DMS 273 treated with DMSO at 0.1 percent for 48 hours (cell line): ENCODE data around the gene ZNF618.

ENCODE experiments used
- DNase-seq: peaks from one replicate; lab custom pipeline; 2025; lab: John Stamatoyannopoulos, UW

Gene ZNF618

DNA sequence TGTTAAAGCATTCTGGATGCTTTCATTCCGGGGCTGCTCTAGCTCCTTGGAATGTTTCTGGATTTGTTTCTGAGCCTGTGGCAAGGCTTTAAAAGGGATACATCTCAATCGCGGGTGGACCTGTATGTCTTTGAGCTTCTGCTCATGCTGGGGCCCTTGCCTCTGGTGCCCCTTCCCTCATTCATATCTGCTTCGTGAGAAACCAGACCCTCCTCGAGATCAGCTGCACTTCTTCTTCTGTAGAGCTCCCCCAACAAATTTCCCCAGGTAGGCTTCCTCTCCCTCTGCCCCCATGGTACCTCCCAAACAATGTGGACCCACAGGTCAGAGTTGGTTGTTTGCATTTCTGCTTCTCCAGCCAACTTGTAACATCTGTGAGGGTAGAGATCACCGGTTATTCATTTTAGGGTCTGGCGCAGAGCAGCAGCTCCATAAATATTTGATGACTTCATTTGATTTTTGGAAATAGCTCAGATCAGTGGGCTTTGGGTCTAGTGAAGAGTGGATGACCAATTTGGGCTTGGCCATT lies 6.6 kb downstream of the ZNF618 start:
- no peak for DNase-seq

DNA sequence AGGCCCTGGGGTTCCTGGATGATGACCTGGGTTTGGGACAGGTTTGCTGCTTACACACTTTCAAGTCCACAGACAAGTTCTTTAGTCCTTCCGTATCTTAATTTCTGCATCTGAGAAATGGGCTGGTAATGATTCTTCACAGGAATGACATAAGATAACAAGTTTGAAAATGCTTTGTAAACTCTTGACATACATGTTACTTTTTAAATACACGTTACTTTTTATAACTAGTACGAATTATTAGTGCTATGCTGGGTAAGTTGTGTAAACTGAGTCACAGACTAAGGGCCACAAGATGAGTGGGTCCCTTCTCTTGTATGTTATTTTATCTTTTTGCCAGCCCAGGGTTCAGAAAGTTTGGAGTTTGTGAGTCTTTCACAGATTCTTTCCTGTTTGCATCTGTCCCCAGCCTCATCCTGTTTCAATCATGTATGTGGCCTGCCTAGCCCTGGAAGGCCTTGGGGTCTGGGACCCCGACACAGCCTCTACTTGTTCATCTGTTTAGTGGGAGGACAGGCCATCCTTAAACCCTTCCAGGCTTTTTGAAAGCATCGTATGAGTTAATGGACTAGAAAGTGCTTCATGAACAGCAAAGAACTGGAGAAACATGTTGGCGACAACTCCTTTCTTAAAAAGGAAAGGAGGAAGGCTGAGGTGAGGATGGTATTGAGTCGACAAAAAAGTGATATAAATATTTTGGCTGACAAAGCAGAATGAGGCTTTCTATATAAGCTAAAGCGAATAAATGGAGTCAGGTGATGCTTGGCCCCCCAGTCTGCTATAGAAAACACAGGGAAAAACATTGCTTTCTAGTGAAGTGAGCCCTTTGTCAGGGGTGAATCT lies 9.3 kb downstream of the ZNF618 start:
- no peak for DNase-seq

DNA sequence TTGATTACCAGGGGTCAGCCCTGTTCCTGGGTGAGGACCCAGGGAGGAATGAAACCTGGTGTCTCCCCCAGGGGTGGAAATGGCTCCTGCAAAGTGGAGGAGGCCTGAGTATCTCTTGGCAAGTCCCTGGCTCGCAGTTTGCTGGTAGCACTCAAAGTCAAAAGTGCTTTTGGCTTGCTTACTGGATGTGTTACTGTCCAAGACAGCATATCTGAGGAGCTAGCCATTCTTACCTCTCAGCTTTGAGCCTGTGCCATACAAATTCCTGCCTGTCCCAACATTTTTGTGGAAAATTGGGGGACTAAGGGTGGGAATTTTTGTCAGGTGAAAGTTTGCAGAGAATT lies 9.9 kb downstream of the ZNF618 start:
- no peak for DNase-seq

DNA sequence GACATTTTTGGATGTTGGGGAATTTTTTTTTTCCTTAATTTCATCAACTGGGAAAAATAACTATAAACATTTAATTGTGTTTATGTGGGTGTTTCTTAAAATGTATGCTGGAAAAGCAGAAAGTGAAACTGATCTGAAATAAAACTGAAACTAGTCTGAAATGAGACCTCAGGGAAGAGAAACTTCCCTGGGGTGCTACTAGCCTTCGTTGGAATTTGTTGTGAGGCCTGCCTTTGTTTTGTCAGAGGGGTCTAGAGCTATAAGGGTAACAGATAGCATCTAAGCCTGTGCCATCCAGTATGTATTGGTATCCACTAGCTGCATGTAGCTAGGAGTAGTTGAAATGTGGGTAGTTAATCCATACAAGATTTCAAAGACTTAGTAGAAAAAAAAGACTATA lies 10.4 kb downstream of the ZNF618 start:
- no peak for DNase-seq

DNA sequence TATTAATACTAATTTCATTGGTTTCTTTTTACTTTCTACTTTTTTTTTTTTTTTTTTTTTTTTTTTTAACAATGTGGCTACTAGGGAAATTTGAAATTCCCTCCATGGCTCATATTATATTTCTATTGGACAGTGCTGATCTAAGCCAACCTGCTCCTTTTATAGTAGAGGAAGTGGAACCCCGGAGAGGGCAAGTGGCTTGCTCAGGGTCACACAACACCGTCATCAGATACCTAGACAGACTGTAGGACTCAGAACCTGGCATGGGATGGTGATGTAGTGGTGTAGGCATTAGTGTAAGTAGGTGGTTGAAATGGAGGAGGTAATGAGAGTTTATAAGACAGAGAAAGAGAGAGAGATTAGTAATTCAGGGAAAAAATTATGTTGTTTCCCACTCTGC lies 10.8 kb downstream of the ZNF618 start:
- DNase-seq = no peak

DNA sequence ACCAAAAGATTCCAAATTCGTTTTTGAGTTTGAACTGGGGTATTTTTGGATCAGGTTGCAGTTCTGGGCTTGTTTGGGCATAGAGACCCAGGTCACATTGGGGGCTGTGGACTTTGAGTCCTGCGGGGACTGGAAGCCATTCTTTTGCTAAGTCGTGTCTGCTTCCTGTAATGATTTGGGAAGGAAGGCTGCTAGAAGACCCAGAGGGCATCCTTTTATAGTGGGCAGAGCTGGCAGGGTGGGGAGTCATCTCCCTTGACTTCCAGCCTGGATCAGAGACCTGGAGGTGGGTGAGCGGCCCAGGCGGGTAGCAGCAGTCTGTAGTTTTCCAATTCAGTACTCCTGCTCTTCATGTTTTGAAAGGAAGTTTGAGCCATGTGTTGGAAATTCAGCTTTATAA lies 11.3 kb downstream of the ZNF618 start:
- DNase-seq = no peak

DNA sequence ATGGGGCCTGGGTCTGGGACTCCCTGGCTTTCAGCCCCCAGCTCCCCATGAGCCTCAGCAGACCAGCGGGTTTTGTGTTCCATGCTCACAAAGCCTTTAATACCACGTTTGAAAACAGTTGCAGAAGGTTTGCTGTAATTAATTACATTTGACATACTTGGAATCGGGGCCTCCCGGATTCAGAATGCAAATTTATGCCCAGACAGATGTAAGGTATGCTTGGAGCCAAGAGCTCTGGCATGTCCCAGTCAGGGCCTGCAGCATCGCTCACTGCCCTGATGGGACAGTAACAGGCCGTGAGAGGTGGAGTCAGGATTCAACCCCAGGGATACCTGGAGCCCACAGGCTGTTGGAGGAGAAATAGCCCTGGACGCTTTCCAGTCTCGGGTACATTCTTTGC lies 12.2 kb downstream of the ZNF618 start:
- DNase-seq = peak; percentile 69

DNA sequence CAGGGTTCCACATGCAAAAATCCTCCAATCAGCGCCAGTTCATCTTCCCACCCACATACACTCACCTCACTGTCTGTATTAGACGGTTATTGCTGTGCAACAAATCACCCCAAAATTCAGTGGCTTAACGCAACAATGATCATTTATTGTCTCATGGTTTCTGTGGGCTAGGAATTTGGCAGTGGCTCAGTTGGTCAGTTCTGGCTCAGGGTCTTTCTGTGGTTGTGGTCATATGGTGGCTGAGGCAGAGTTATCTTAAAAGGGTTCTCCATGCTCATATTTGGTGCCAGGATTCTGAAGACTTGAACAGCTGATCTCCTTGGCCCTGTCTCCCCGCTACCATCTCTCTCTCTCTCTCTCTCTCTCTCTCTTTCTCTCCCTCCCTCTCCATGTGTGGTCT lies 12.9 kb downstream of the ZNF618 start:
- no peak for DNase-seq

DNA sequence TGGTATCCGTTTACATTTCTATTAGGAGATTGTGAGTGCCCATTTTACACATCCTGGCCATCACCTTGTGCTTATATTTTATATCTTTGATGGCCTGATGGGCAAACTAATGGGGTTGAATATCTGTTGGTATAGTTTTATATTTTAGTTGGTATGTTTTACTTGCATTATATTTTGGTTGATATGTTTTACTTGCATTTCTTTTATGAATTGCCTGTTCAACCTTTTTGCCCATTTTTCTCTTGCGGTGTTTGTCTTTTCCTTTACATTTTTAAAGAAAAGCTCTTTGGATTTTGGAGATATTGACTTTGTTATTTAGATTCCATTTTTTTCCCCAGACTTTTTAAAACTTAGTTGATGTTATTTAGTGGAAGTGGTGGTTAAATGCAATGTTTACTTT lies 14.6 kb downstream of the ZNF618 start:
- DNase-seq = no peak

DNA sequence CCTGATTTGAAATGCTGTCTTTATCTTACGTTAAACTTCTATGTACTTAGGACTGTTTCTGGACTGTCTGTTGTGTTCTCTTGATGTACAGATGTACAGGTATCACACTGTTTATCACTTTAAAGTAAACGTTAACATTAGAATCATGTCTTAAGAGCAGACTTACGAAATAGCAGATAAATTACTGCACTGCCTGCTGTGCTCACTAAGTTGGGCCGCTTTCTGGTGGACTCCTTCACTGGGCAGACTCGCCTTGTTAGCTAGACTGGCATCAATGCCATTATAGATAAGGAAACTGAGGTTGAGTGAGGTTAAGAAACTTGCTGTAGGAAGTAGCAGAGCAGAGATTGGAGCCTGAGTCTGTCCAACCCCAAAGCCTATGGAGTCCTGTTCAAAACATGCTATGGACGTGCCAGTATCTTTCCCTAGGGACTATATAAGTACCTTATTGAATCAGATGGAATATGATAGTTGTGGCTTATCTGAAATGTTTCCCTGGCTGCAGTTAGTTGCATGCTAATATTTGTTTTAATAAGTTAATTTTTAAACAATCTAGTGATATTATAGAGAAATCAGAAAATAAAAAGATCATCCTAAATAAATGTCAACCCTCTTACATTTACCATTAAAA lies 16.9 kb downstream of the ZNF618 start:
- peak; percentile 18 for DNase-seq

DNA sequence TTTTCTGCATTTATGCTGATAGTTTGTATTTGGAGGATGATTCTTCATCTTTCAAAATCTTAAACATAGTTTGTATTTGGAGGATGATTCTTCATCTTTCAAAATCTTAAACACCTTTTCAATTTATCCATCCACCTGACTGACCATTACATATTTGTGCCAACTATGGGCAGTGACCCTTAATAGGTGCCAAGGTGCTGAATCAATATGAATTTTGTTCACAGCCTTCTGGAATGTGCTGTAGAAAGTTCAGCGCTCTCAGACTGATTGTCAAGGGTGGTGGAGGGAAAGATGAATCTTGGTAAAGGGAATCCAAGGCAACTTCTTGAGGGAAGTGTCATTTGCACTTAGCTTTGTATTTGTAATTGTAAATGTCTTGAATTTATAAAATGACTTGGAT lies 18.1 kb downstream of the ZNF618 start:
- no peak for DNase-seq

DNA sequence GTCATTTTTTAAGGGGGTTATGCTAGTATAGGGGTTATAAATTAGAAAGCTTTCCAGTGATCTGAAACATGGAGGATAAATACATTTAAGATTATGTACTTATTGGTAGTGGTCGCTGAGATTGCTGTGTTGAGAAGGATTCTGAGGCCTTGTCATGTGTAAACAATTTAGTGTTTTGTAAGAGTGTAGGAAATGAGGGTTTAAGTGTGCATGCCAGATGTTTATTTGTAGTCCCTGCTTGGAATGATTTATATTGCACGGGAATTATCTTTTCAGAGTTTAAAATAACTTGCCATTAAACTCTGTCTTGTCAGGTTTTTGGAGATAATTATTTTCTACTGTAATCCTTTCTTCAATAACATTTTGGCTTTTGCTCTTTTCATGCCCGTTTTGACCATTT lies 19.4 kb downstream of the ZNF618 start:
- DNase-seq = no peak

DNA sequence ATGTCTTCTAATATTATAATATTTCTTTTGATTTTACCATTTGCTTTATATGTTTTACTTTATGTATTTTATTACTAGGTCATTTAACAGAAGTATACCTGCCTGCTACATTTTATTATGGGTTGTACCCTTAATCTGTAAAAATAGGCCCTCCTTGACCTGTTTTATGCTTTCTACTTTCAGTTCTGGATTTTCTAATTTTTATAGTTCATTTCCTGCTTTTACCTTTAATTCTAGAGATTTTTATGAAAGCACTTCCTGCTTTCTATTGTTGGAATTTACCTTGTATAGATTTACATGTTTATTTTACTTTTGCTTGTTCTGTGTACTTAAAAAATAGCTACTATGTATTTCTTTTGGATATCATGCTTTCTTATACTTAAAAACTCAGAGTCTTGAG lies 20.6 kb downstream of the ZNF618 start:
- DNase-seq = no peak

DNA sequence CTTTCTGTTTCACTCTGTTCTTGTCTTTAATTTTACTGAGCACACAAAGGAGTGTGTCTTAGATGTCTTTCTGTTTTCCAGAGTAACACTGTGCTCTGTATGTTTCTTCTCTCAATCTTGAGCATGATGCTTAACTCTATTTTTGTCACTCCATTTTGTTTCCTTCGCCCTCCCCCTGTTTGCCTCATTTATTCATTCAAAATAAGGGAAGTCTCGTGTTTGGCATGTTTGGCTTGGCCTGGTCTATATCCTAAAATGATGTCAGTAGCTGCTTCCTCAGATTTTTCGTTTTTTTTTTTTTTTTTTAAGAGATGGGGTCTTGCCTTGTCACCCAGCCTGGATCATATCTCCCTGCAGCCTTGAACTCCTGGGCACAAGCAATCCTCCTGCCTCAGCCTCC lies 22.0 kb downstream of the ZNF618 start:
- DNase-seq = no peak

DNA sequence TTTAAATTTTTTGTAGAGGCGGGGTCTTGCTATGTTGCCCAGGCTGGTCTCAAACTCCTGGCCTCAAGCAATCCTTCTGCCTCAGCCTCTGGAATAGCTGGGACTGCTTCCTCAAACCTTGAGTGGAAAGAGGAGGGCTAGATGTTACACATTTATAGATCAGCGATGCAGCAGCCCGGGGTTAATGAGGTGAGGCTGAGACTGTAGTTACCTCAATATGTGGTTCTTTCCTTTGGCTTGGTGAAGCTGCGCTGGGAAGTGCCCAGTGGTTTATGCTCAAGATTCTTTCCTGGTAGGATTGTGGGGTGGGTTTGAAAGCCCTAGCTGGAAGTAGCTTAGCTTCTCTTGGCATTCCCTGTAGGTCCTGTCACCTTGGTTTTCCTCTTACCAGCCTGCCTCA lies 22.5 kb downstream of the ZNF618 start:
- no peak for DNase-seq

DNA sequence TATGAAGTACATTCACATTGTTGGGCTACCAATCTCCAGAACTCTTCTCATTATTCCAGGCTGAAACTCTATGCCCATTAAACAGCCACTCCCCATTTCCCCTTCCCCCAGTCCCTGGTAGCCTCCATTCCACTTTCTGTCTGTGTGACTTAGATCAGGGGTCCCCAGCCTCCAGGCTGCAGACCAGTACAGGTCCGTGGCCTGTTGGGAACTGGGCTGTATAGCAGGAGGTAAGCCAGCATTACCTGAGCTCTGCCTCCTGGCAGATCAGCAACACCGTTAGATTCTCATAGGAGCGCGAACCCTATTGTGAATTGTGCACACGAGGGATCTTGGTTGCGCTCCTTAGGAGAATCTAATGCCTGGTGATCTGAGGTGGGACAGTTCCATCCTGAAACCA lies 23.1 kb downstream of the ZNF618 start:
- no peak for DNase-seq

DNA sequence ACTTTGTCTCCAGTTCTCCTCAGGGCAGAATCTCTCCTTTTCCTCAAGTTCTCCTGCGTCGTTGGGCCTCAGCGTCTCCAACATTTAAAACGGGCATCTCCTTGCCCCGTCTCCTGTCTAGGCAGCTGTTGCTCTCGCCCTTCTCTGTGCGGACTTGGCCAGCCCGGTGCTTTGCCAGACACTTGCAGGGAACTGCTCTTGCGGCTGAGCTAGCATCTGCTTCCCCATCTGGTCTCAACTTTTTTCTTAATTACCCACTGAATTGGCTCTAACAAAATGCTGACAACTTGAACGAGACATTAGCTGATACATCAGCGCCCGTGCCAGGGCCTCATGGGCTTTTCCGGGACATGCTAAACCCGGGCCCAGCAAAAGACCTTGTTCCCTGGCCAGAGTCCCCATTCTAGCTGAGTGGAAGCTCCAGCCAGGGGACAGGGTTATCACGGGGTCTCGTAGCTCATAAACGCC lies 25.1 kb downstream of the ZNF618 start:
- DNase-seq = peak; percentile 97

DNA sequence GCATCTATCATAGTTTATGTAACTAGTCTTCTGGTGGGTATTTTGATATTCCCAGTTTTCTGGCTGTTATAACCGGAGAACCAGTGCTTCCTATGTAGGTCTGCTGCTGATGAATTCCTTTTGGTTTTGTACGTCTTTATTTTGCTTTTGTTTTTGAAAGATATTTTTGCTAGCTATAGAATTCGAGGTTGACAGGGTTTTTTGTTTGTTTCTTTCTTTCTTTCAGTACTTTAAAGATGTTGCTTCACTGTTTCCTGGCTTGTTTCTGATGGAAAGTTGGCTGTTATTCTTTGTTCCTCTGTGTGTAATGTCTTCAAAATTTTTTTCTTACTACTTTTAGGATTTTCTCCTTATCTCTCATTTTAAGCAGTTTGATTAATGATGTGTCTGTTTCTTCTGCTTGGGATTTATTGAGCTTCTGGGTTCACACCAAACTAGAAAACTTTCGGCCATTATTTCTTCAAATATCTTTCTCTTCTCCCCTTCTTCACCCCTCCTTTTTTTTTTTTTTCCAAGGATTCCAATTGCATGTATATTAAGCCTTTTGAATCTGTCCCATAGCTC lies 27.5 kb downstream of the ZNF618 start:
- DNase-seq = no peak

DNA sequence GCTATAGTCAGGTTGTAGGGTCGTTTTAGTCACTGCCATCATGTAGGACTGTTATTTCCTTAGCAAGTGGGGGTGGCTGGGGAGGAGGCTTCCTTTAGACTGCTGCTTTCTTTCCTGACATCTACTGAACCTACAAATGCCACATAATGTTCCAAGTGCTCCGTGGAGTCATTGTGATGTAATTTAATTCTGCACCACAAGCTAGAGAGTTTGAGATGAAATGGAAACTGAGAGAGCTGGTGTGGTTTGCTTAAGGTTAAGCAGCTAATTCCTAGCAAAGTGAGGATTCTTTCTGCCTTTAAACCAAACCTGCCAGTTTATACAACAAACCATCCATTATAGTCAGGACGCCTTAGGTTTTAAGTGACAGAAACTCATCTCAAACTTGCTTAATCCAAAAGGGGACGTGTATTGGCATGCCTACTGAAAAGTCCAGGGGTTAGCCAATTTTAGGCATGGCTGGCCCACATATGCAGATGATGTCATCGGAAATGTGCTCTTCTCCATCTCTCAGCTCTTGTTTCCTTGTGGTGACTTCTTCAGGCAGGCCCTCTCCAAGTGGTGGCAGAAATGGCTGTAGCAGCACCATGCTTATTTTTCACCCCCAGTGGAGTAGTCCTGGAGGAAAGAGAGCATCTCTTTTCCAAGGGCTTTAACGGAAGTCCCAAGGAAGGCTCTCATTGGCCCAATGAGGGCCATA lies 30.5 kb downstream of the ZNF618 start:
- DNase-seq = no peak

DNA sequence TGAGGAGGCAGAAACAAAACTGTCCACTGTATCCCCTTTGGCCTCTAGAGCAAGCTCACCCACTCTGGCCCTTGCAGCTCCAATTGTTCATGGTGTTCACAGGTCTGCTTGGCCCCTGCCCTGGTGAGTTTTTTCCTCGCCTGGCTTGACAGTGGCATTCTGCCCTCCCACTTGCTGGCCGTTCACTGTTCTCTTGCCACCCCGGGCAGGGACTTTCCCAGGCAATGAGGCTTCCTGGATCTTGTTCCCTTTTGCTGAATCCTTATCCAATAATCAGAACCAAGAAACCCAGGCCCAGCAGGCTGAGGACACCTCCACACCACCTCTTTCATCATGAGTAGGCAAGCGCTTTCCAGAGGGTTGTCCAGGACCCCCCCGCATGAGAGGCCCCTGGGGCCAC lies 31.2 kb downstream of the ZNF618 start:
- no peak for DNase-seq

DNA sequence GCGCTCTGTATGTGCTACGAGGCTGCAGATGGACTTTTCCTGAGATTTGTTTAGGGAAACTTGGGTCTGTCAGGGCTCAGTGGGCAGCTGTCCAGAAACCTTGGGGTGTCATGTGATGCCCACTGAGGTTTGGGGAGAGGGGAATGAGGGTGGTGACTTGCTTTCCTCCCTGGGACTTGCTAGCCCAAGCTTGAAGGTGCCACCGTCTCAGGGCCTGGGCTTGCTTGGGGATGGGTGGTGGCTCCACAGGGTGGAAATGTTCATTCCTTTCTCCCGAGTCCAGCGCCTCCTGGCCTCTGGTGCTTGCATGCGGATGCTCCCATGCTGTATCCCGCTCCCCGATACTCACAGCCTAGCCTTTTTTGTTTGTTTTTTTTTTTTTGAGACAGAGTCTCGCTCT lies 33.3 kb downstream of the ZNF618 start:
- DNase-seq = no peak

DNA sequence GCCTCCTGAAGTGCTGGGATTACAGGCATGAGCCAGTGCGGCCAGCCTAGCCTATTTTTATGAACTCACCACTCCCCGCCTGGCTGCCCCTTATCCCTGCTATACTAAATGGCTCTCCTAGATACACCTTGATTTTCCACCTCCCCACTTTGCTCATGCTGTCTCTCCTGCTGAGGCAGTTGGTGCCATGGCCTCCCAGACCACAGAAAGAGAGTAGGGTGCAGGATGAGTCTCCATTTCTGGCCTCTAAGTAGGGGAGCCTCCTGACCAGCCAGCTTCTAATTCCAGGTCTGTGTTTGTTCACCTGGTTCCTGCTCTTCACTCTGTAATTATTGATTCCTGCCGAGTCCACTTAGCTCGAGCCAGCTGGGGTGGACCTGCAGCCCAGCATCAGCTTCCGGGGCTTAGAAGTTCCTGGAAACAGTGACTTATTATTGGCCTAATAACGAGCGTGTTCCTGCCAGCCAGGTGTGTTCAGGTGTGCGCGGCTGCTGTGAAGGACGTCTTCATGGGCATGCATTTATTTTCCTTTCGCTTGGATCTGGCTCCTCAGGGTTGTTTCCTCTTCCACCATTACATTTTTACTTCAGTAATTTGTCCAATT lies 34.0 kb downstream of the ZNF618 start:
- DNase-seq = no peak
